ENCODE measurements around the gene HGS.

GRCh38 chr17:81688616-81689015 is 4.8 kb downstream of the HGS start:
- TF ChIP-seq, protein P1, sequence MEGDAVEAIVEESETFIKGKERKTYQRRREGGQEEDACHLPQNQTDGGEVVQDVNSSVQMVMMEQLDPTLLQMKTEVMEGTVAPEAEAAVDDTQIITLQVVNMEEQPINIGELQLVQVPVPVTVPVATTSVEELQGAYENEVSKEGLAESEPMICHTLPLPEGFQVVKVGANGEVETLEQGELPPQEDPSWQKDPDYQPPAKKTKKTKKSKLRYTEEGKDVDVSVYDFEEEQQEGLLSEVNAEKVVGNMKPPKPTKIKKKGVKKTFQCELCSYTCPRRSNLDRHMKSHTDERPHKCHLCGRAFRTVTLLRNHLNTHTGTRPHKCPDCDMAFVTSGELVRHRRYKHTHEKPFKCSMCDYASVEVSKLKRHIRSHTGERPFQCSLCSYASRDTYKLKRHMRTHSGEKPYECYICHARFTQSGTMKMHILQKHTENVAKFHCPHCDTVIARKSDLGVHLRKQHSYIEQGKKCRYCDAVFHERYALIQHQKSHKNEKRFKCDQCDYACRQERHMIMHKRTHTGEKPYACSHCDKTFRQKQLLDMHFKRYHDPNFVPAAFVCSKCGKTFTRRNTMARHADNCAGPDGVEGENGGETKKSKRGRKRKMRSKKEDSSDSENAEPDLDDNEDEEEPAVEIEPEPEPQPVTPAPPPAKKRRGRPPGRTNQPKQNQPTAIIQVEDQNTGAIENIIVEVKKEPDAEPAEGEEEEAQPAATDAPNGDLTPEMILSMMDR (conservative IDR thresholded peaks at IDR 0.05; ENCODE audit: low read depth, low read length), result no peak
- TF ChIP-seq EZH2 (IDR thresholded peaks at IDR 0.05; ENCODE audit: borderline replicate concordance, low read depth, low read length, poor library complexity, severe bottlenecking), result no peak

Measured in A673 (cell line).